WERI-Rb-1 (cell line): Measurements from ENCODE around the gene PRKCE.

Source experiments
- DNase-seq: peaks from one replicate; pipeline ENCODE4 v3.0.0-alpha.2; 2020
- H3K27ac ChIP-seq: fragments of 250-450 bp; sonication (Bioruptor Pico); 2 replicates; pipeline ENCODE4 v1.5.1; 2020; ENCODE audit warnings: mild to moderate bottlenecking, moderate library complexity
- H3K27me3 ChIP-seq: fragments of 250-450 bp; sonication (Bioruptor Pico); 2 replicates; pipeline ENCODE4 v1.5.1; 2021; ENCODE audit warnings: mild to moderate bottlenecking, low read depth, moderate library complexity; ENCODE audit not compliant: insufficient read depth, severe bottlenecking
- H3K36me3 ChIP-seq: fragments of 250-450 bp; sonication (Bioruptor Pico); 2 replicates; pipeline ENCODE4 v1.5.1; 2020; ENCODE audit warnings: mild to moderate bottlenecking, moderate library complexity
- H3K4me3 ChIP-seq: 2 replicates; pipeline ENCODE4 v1.5.1; 2011; ENCODE audit warnings: low read depth, mild to moderate bottlenecking, control low read depth, low read length
- H3K9me3 ChIP-seq: fragments of 250-450 bp; sonication (Bioruptor Pico); 2 replicates; pipeline ENCODE4 v1.5.1; 2021; ENCODE audit warnings: mild to moderate bottlenecking, moderate library complexity; ENCODE audit not compliant: severe bottlenecking
- CTCF ChIP-seq: IDR thresholded peaks from 2 replicates; pipeline ENCODE4 v1.5.1; 2011; ENCODE audit warnings: low read depth, mild to moderate bottlenecking, control low read depth, inconsistent platforms, low read length

The PRKCE gene

GRCh38 chr2:45759310-45759851 lies 107.9 kb downstream of the PRKCE start:
- no peaks in the 10 kb centered on the region for H3K9me3 ChIP-seq
- peak; percentile 92 for DNase-seq
- TF ChIP-seq CTCF, result no peak
- peak overlapping the region; percentile 73 for H3K27ac ChIP-seq
- no peaks in the 10 kb centered on the region for H3K27me3 ChIP-seq
- H3K36me3 ChIP-seq, result no peaks in the 10 kb centered on the region
- peak overlapping the region; percentile 34 for H3K4me3 ChIP-seq

- H3K36me3 ChIP-seq, result no peaks in the 10 kb centered on the region
- TF ChIP-seq CTCF, result no peak
- no peaks in the 10 kb centered on the region for H3K9me3 ChIP-seq
- H3K27me3 ChIP-seq, result no peaks in the 10 kb centered on the region
- H3K4me3 ChIP-seq, result no peak overlapping the region
- no peak overlapping the region for H3K27ac ChIP-seq
- no peak for DNase-seq
Observed at GRCh38 chr2:45761635-45762034, 110.2 kb downstream of the PRKCE start.

- no peaks in the 10 kb centered on the region for H3K36me3 ChIP-seq
- DNase-seq, result no peak
- no peaks in the 10 kb centered on the region for H3K27me3 ChIP-seq
- H3K27ac ChIP-seq, result no peak overlapping the region
- H3K9me3 ChIP-seq, result no peaks in the 10 kb centered on the region
- H3K4me3 ChIP-seq, result no peak overlapping the region
- TF ChIP-seq CTCF, result no peak
Observed at GRCh38 chr2:45763255-45763654, 111.8 kb downstream of the PRKCE start.

DNA sequence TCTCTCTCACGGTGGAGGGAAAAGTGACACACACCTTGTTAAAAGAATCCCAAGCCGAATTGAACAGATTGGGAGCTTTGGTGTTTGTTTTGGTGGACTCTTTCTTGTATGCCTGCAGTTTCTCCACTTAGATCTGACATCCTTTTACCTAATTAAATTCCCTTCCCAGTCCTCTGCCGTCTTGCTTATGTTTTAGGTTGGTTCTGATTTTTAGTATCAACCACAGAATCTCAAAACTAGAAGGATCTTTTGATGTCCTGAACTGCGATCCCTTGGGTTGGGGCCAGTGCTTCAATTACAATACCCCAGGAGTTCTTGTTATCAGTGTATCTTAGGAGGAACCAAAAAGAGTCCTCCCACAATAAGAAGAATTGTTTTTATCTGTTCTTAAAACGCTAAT lies 112.3 kb downstream of the PRKCE start:
- H3K36me3 ChIP-seq, result no peaks in the 10 kb centered on the region

GRCh38 chr2:45765007-45765727 lies 113.7 kb downstream of the PRKCE start:
- DNase-seq, result no peak
- Histone ChIP-seq H3K4me3 (no peak overlapping the region), H3K27ac (no peak overlapping the region), H3K9me3 (no peaks in the 10 kb centered on the region), H3K27me3 (no peaks in the 10 kb centered on the region), H3K36me3 (no peaks in the 10 kb centered on the region)
- no peak for TF ChIP-seq CTCF

More for the DNA sequence above, 112.3 kb downstream of the PRKCE start:
- DNase-seq, result no peak
- H3K27ac ChIP-seq, result no peak overlapping the region
- no peaks in the 10 kb centered on the region for H3K9me3 ChIP-seq
- H3K4me3 ChIP-seq, result no peak overlapping the region
- TF ChIP-seq CTCF, result no peak
- H3K27me3 ChIP-seq, result no peaks in the 10 kb centered on the region

DNA sequence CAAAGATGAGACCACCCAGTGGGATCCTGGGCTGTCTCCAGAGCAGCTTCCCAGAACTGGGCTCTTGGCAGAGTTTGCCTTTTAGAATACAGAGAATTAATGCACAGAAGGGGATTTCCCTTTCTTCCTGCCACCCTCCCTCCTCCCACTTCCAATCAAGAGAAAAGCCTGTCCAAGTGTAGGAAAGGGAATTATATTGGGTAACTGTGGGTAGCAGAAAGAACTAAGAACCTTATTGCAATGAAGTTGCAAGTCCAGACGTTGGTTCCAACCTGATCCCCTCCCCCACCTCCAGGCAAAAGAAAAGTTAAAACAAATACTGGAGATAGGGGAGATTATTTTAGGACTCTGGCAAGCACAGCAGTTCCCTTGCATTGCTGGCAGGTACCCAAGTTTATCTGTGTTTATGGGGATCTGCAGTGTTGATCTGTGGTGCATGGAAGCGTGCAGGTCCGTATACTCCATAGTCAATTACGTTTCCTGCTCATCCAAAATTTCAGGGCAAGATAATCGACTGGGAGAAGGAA lies 114.3 kb downstream of the PRKCE start:
- Histone ChIP-seq H3K9me3 (no peaks in the 10 kb centered on the region), H3K27ac (no peak overlapping the region), H3K27me3 (no peaks in the 10 kb centered on the region), H3K4me3 (no peak overlapping the region), H3K36me3 (no peaks in the 10 kb centered on the region)
- TF ChIP-seq CTCF, result no peak
- DNase-seq, result peak; percentile 44
